H1 (cell line): ENCODE results near the gene EXTL2. TPM values are rescaled to one million over a fixed set of nuclear protein-coding genes. Genes with fewer than 3 reads are reported as not detected.

Source experiments
- BACH1 ChIP-seq: IDR thresholded peaks from 2 replicates; pipeline ENCODE4 v1.6.1; 2012; ENCODE audit warnings: low read length, improper control_type of control experiment
- CBX8 ChIP-seq: fragments of 300-800, 300-1000 bp; sonication (generic); IDR thresholded peaks from 2 replicates; pipeline ENCODE4 v1.7.1; 2016; ENCODE audit warnings: low read depth, low read length, borderline replicate concordance
- EZH2 ChIP-seq: fragments of 200-600 bp; sonication (generic); IDR thresholded peaks from 2 replicates; pipeline ENCODE4 v1.7.1; 2012; ENCODE audit warnings: low read depth, mild to moderate bottlenecking, moderate library complexity, low read length, inconsistent platforms; ENCODE audit not compliant: severe bottlenecking
- HDAC2 ChIP-seq, 2 experiments: fragments of 300-600 bp in 1 of 2; sonication (generic) in 1 of 2; IDR thresholded peaks; 2 replicates each; pipeline ENCODE4 v1.6.1; 2011 to 2012; ENCODE audit warnings: low read depth in 2 of 2, low read length in 2 of 2, mild to moderate bottlenecking in 2 of 2, moderate library complexity in 2 of 2, borderline replicate concordance in 1 of 2, inconsistent platforms in 1 of 2
- HDAC6 ChIP-seq: IDR thresholded peaks from one replicate; pipeline ENCODE4 v1.7.1; 2012; ENCODE audit warnings: low read depth, mild to moderate bottlenecking, inconsistent platforms, low read length, moderate library complexity
- NANOG ChIP-seq: IDR thresholded peaks from 2 replicates; pipeline ENCODE4 v1.6.1; 2011; ENCODE audit warnings: low read length, low read depth, mild to moderate bottlenecking, inconsistent platforms; ENCODE audit not compliant: insufficient read depth, poor library complexity, severe bottlenecking
- POLR2A ChIP-seq, 2 experiments: IDR thresholded peaks; 1 replicate in 1 of 2; 2 replicates in 1 of 2; pipeline ENCODE4 v1.6.1; 2011; ENCODE audit warnings: low read depth in 2 of 2, low read length in 2 of 2, mild to moderate bottlenecking in 2 of 2; ENCODE audit errors: control extremely low read depth in 1 of 2
- SAP30 ChIP-seq: fragments of 300-600 bp; sonication (generic); IDR thresholded peaks from 2 replicates; pipeline ENCODE4 v1.7.1; 2012; ENCODE audit warnings: low read length, moderate library complexity, mild to moderate bottlenecking, inconsistent platforms; ENCODE audit not compliant: insufficient read depth, insufficient replicate concordance
- SIN3A ChIP-seq, 2 experiments: IDR thresholded peaks in 1 of 2; conservative IDR thresholded peaks in 1 of 2; 2 replicates each; pipeline ENCODE4 v1.6.1; 2011 to 2012; ENCODE audit warnings: low read length in 2 of 2, improper control_type of control experiment in 1 of 2, low read depth in 1 of 2, mild to moderate bottlenecking in 1 of 2
- SIRT6 ChIP-seq: IDR thresholded peaks from one replicate; pipeline ENCODE4 v1.7.1; 2012; ENCODE audit warnings: low read length, inconsistent platforms
- polyA plus RNA-seq, 7 experiments: library from polyadenylated mRNA; depleted of rRNA in 3 of 7; stranded (reverse) in 5 of 7; unstranded in 2 of 7; fragments of >200 nt in 5 of 7; fragments of 200-250 nt in 2 of 7; gene quantifications; 1 replicate in 5 of 7; 2 replicates in 1 of 7; 4 replicates in 1 of 7; pipeline versions ENCODE4 v1.2.1 to v1.2.3, GENCODE V29; 2011 to 2013; ENCODE audit warnings: missing spikeins in 2 of 7, mixed read lengths in 2 of 7
- total RNA-seq: library from RNA; stranded (reverse); fragmentation: NEBNext Ultra II Directional; extraction: Animal tissue kit (Norgen Biotek cat#: 25700); gene quantifications from 2 replicates; pipeline ENCODE4 v1.2.1, GENCODE V29; 2021

EXTL2 gene
- total and polyA plus RNA-seq, 2 of the 8 experiments (the other 6 are each of a cell fraction or from before 2014, with no cell fraction given): 27.1 to 54.7 TPM

DNA sequence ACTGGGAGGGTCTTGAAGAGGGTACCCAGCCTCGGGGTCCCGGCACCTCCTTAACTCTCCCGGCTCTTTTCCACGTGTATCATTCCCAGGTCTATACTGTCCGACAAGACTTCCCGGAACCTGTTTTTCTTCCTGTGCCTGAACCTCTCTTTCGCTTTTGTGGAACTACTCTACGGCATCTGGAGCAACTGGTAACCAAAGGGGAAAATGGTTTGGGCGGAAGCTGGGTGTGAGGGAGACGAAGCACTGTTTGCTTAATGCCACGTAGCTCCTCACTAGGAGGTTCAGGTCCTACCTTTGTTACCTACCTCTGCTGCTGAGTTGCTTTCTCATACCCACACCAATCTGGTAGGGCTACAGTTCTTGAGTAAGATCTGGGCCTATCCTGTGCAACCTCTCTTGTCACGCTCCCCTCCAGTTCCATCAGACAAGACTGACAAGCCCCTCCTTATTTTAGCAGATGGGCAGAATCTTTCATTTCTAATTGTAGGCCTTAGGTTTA is 1.9 kb upstream of the EXTL2 start (continued):
- TF ChIP-seq SAP30: peak; percentile 7
- TF ChIP-seq HDAC2 (IDR thresholded peaks at IDR 0.05; ENCODE audit: borderline replicate concordance in 1 of 2, low read depth in 2 of 2, low read length in 2 of 2): no peak
- no peak for TF ChIP-seq NANOG
- no peak for TF ChIP-seq HDAC6
- peak; percentile 25 to 29; a peak in 1 of 4 replicates for TF ChIP-seq SIN3A (conservative IDR thresholded peaks at IDR 0.05 in 1 of 2, IDR thresholded peaks at IDR 0.05 in 1 of 2; ENCODE audit: low read depth in 1 of 2, low read length in 2 of 2)
- no peak; a peak in 1 of 3 replicates for TF ChIP-seq POLR2A (IDR thresholded peaks at IDR 0.05; ENCODE audit: control extremely low read depth in 1 of 2, low read depth in 2 of 2, low read length in 2 of 2)
- TF ChIP-seq BACH1: no peak
- TF ChIP-seq CBX8: no peak
- no peak for TF ChIP-seq SIRT6
- no peak for TF ChIP-seq EZH2
- TF ChIP-seq, all 59 proteins: peak for 6
